ENCODE results near the gene USP16. TPM values are rescaled to one million over a fixed set of nuclear protein-coding genes. Genes with fewer than 3 reads are reported as not detected.

The USP16 gene
- total and polyA plus RNA-seq, 2 of the 13 experiments (the other 11 are each of a cell fraction or from before 2014, with no cell fraction given), result 16.5 to 46.9 TPM

- TF ChIP-seq, protein P1, sequence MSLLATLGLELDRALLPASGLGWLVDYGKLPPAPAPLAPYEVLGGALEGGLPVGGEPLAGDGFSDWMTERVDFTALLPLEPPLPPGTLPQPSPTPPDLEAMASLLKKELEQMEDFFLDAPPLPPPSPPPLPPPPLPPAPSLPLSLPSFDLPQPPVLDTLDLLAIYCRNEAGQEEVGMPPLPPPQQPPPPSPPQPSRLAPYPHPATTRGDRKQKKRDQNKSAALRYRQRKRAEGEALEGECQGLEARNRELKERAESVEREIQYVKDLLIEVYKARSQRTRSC (CRISPR knock-in tag; IDR thresholded peaks at IDR 0.05; ENCODE audit: low read depth), result no peak
- TF ChIP-seq ZNF17 (CRISPR knock-in tag; IDR thresholded peaks at IDR 0.05) (no peak), HNF4G (IDR thresholded peaks at IDR 0.05; ENCODE audit: borderline replicate concordance, low read depth, low read length) (no peak), HNF4G (CRISPR knock-in tag; IDR thresholded peaks at IDR 0.05; ENCODE audit: borderline replicate concordance, low read depth) (no peak), ZC3H4 (CRISPR knock-in tag; IDR thresholded peaks at IDR 0.05; ENCODE audit: borderline replicate concordance) (no peak), ZNF83 (CRISPR knock-in tag; IDR thresholded peaks at IDR 0.05; ENCODE audit: borderline replicate concordance) (no peak), ZNF12 (CRISPR knock-in tag; IDR thresholded peaks at IDR 0.05) (no peak), TSC22D2 (CRISPR knock-in tag; IDR thresholded peaks at IDR 0.05; ENCODE audit: borderline replicate concordance) (peak; percentile 54; the same call in 1 of the 2 replicates), RBAK (CRISPR knock-in tag; IDR thresholded peaks at IDR 0.05) (peak; percentile 18; the same call in 1 of the 2 replicates), NR3C1 (CRISPR knock-in tag; IDR thresholded peaks at IDR 0.05) (no peak), SMAD9 (CRISPR knock-in tag; IDR thresholded peaks at IDR 0.05) (no peak), ZFP41 (CRISPR knock-in tag; IDR thresholded peaks at IDR 0.05; ENCODE audit: borderline replicate concordance) (no peak), POGZ (CRISPR knock-in tag; IDR thresholded peaks at IDR 0.05) (no peak), AHDC1 (CRISPR knock-in tag; IDR thresholded peaks at IDR 0.05; ENCODE audit: borderline replicate concordance) (no peak), ZNF660 (CRISPR knock-in tag; IDR thresholded peaks at IDR 0.05; ENCODE audit: borderline replicate concordance, low read depth) (no peak), CHCHD3 (CRISPR knock-in tag; IDR thresholded peaks at IDR 0.05) (no peak)
- TF ChIP-seq, protein P2, sequence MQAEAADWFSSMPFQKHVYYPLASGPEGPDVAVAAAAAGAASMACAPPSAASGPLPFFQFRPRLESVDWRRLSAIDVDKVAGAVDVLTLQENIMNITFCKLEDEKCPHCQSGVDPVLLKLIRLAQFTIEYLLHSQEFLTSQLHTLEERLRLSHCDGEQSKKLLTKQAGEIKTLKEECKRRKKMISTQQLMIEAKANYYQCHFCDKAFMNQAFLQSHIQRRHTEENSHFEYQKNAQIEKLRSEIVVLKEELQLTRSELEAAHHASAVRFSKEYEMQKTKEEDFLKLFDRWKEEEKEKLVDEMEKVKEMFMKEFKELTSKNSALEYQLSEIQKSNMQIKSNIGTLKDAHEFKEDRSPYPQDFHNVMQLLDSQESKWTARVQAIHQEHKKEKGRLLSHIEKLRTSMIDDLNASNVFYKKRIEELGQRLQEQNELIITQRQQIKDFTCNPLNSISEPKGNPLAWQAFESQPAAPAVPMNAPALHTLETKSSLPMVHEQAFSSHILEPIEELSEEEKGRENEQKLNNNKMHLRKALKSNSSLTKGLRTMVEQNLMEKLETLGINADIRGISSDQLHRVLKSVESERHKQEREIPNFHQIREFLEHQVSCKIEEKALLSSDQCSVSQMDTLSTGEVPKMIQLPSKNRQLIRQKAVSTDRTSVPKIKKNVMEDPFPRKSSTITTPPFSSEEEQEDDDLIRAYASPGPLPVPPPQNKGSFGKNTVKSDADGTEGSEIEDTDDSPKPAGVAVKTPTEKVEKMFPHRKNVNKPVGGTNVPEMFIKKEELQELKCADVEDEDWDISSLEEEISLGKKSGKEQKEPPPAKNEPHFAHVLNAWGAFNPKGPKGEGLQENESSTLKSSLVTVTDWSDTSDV (CRISPR knock-in tag; IDR thresholded peaks at IDR 0.05), result no peak
- TF ChIP-seq, protein P3, sequence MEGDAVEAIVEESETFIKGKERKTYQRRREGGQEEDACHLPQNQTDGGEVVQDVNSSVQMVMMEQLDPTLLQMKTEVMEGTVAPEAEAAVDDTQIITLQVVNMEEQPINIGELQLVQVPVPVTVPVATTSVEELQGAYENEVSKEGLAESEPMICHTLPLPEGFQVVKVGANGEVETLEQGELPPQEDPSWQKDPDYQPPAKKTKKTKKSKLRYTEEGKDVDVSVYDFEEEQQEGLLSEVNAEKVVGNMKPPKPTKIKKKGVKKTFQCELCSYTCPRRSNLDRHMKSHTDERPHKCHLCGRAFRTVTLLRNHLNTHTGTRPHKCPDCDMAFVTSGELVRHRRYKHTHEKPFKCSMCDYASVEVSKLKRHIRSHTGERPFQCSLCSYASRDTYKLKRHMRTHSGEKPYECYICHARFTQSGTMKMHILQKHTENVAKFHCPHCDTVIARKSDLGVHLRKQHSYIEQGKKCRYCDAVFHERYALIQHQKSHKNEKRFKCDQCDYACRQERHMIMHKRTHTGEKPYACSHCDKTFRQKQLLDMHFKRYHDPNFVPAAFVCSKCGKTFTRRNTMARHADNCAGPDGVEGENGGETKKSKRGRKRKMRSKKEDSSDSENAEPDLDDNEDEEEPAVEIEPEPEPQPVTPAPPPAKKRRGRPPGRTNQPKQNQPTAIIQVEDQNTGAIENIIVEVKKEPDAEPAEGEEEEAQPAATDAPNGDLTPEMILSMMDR (CRISPR knock-in tag; IDR thresholded peaks at IDR 0.05), result no peak
Measured at GRCh38 chr21:29024474-29025327, at the start of gene USP16 (continued).

All from HepG2 (cell line).